Activated naive CD8-positive, alpha-beta T cell treated with anti-CD3 and anti-CD28 coated beads, Interleukin-2, amount 50 U/mL, for 24 hours (primary cell): ENCODE results near the gene CLEC4F.

Source experiments
- ATAC-seq: fragments of 150-1000 bp; cut with Tn5 transposase; one replicate; pipeline ENCODE4 v1.10.0; 2021
- DNase-seq: peaks from one replicate; pipeline ENCODE4 v3.0.0; 2021
- H3K27ac Mint-ChIP-seq: one replicate; pipeline ENCODE4 v1.8.0; 2021; ENCODE audit warnings: mild to moderate bottlenecking, mixed read lengths
- H3K27me3 Mint-ChIP-seq: one replicate; pipeline ENCODE4 v1.8.0; 2021; ENCODE audit warnings: mixed read lengths
- H3K36me3 Mint-ChIP-seq: one replicate; pipeline ENCODE4 v1.8.0; 2021; ENCODE audit warnings: low read depth, mixed read lengths
- H3K4me1 Mint-ChIP-seq: one replicate; pipeline ENCODE4 v1.8.0; 2021; ENCODE audit warnings: mixed read lengths
- H3K4me3 Mint-ChIP-seq: one replicate; pipeline ENCODE4 v1.8.0; 2021; ENCODE audit warnings: mild to moderate bottlenecking, moderate library complexity, mixed read lengths
- H3K9me3 Mint-ChIP-seq: one replicate; pipeline ENCODE4 v1.8.0; 2021; ENCODE audit warnings: mixed read lengths

Gene CLEC4F

GRCh38 chr2:70765507-70765906 lies 54.9 kb downstream of the CLEC4F start:
- Mint-ChIP-seq H3K4me1 (peaks cover 13% of the 10 kb centered on the region), H3K4me3 (no peak overlapping the region), H3K36me3 (no peaks in the 10 kb centered on the region), H3K27me3 (peaks cover 32% of the 10 kb centered on the region), H3K27ac (no peak overlapping the region), H3K9me3 (no peaks in the 10 kb centered on the region)
- ATAC-seq (no peak), DNase-seq (no peak)

- H3K4me1 Mint-ChIP-seq: no peaks in the 10 kb centered on the region
- no peaks in the 10 kb centered on the region for H3K9me3 Mint-ChIP-seq
- no peak for ATAC-seq
- H3K4me3 Mint-ChIP-seq: no peak overlapping the region
- DNase-seq: no peak
- H3K27me3 Mint-ChIP-seq: peaks cover 16% of the 10 kb centered on the region
- H3K36me3 Mint-ChIP-seq: no peaks in the 10 kb centered on the region
- H3K27ac Mint-ChIP-seq: no peak overlapping the region
Measured at GRCh38 chr2:70759446-70759845, 61.0 kb downstream of the CLEC4F start.
